Upper lobe of left lung (tissue), 4 donors: Measurements from ENCODE around the gene WAPL.

Experiments
- CTCF ChIP-seq, 6 experiments: fragments of 450-650 bp in 4 of 6; fragments of 200-600 bp in 2 of 6; sonication (generic) in 2 of 6; IDR thresholded peaks; one replicate each; pipeline ENCODE4 v1.5.1; 2016 to 2019; ENCODE audit warnings: antibody characterized with exemption in 6 of 6
- EP300 ChIP-seq, 4 donors: sonication (generic); formaldehyde crosslinking; IDR thresholded peaks; one replicate each; pipeline ENCODE4 v1.5.1; 2017; ENCODE audit warnings: antibody characterized with exemption in 4 of 4, control low read depth in 2 of 4
- POLR2A ChIP-seq, 4 donors: fragments of 450-650 bp; IDR thresholded peaks; one replicate each; pipeline ENCODE4 v1.5.1; 2016 to 2017; ENCODE audit warnings: antibody characterized with exemption in 4 of 4, mild to moderate bottlenecking in 2 of 4

- TF ChIP-seq CTCF (IDR thresholded peaks at IDR 0.05): no peak
- TF ChIP-seq POLR2A (IDR thresholded peaks at IDR 0.05): no peak
- TF ChIP-seq EP300 (IDR thresholded peaks at IDR 0.05): no peak
Measured at GRCh38 chr10:86411852-86412560, 109.6 kb downstream of the WAPL start.
